Stomach smooth muscle (tissue), 2 donors: ENCODE measurements around the gene CENPP.

Experiments
- H3K27ac ChIP-seq: one replicate; pipeline ENCODE4 v1.7.0; 2013; ENCODE audit warnings: mild to moderate bottlenecking, low read length, inconsistent platforms
- H3K27me3 ChIP-seq, 2 donors: one replicate each; pipeline ENCODE4 v1.7.0; 2013; ENCODE audit warnings: low read length in 2 of 2; ENCODE audit not compliant: insufficient read depth in 2 of 2, control insufficient read depth in 1 of 2
- H3K36me3 ChIP-seq, 2 donors: one replicate each; pipeline ENCODE4 v1.7.0; 2013; ENCODE audit warnings: low read length in 2 of 2; ENCODE audit not compliant: control insufficient read depth in 2 of 2, insufficient read depth in 2 of 2
- H3K4me1 ChIP-seq: one replicate; pipeline ENCODE4 v1.7.0; 2013; ENCODE audit warnings: low read length; ENCODE audit not compliant: control insufficient read depth, insufficient read depth
- H3K4me3 ChIP-seq, 2 donors: one replicate each; pipeline ENCODE4 v1.7.0; 2013; ENCODE audit warnings: low read length in 2 of 2
- H3K9ac ChIP-seq, 2 donors: one replicate each; pipeline ENCODE4 v1.7.0; 2013; ENCODE audit warnings: low read length in 2 of 2, mild to moderate bottlenecking in 1 of 2
- H3K9me3 ChIP-seq, 2 donors: one replicate each; pipeline ENCODE4 v1.7.0; 2013; ENCODE audit warnings: low read length in 2 of 2; ENCODE audit not compliant: control insufficient read depth in 2 of 2
- donor health status: healthy.
- donor health status: Pancreatic carcinoma.

Gene CENPP

DNA sequence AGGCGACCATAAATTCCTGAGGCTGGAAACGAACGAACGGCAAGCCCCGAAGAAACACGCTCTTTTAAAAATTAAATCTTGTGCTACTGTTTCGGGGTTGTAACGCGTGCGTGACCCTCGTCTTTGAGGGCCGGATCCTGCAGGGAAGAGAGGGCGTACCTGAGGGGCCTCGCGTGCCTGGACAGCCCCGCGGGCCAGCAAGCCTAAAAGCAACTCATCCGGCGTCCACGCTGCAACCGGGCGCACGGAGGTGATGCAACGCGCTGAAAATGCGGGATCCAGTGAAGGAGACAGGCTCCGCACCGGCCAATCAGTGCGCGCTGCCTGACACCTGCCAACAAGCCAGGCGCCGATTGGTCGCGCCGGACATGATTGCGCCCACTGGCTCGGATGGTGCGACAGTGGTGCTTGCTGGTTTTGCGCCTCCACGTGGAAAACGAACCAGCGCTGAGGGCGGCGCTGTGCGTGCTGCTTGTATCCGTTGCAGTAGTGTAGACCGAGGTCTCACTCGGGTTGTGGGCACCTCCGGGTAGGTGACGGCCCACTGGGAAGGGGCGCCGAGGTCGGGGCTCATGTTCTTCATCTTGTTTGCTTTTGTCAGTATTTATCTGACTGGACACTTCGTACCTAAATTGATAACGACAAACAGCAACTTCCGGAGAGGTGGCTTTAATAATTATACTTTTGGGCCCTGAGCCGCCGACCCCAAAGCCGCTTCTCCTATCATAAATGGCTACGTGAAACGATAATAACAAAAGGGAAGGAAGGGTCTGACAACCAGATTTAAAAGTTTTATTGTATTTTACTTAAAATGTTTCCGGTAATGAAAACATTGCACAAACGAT, 32.1 kb upstream of the CENPP start, which contains the start of gene IARS1:
TSS of gene IARS1 (minus strand) at position 246 of the 845 bp plus-strand sequence. CDS start 4,278 bp downstream, outside the sequence.
- H3K27me3 ChIP-seq = no peaks in the 10 kb centered on the region
- H3K9ac ChIP-seq = peak within 1 kb of the TSS; percentile 78 to 80
- H3K27ac ChIP-seq = peak within 1 kb of the TSS; percentile 50
- peaks cover 11% of the 10 kb centered on the region for H3K4me1 ChIP-seq
- H3K4me3 ChIP-seq = peak within 1 kb of the TSS; percentile 78 to 93
- H3K36me3 ChIP-seq = peaks cover 10 to 16% of the 10 kb centered on the region in 2 donors
- H3K9me3 ChIP-seq = no peaks in the 10 kb centered on the region

DNA sequence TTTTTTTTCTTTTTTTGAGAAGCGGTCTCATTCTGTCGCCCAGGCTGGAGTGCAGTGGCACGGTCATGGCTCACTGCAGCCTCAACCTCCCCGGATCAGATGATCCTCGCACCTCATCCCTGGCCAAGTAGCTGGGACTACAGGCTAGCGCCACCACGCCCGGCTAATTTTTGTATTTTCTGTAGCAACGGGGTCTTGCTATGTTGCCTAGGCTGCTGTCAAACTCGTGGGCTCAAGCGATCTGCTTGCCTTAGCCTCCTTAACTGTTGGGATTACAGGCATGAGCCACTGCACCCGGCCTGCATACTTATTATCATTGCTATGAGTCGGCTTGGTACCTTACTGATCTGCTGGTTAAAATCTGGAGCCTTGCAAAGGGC, 31.5 kb upstream of the CENPP start:
- Histone ChIP-seq H3K36me3 (peaks cover 13 to 19% of the 10 kb centered on the region in 2 donors), H3K27me3 (no peaks in the 10 kb centered on the region), H3K4me1 (peaks cover 11% of the 10 kb centered on the region), H3K27ac (peak overlapping the region; percentile 50), H3K9ac (peak overlapping the region; percentile 66 to 78), H3K4me3 (peak overlapping the region; percentile 78 to 93), H3K9me3 (no peaks in the 10 kb centered on the region)

DNA sequence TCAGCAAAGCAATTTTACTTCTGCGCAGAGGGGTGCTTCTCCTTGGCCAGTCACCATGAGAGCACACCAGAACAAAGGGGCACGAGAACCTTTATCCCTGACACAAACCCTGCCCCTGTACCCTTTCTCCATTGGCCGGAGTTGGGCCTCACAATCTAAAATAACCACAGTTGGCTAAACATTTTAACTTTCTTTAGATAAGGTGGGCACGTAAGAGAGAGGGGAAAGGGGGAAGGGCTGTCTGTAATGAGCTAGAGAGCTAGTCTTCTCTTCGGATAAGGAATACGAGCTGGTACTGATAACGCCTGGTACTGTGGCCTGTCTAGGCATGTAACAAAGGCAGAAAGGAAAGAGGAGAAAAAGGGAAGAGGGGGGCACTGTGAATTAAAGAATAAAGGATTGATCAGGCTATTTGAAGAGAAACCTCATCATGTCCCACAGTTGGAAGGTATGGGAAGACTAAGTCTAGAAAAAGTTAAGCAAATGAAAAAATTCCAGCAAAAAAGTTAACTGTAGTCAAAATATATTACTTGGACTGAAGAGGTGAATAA, 30.4 kb upstream of the CENPP start:
- Histone ChIP-seq H3K36me3 (peaks cover 13 to 19% of the 10 kb centered on the region in 2 donors), H3K27ac (no peak overlapping the region), H3K9me3 (no peaks in the 10 kb centered on the region), H3K4me1 (peaks cover 11% of the 10 kb centered on the region), H3K27me3 (no peaks in the 10 kb centered on the region), H3K4me3 (no peak overlapping the region), H3K9ac (no peak overlapping the region)

DNA sequence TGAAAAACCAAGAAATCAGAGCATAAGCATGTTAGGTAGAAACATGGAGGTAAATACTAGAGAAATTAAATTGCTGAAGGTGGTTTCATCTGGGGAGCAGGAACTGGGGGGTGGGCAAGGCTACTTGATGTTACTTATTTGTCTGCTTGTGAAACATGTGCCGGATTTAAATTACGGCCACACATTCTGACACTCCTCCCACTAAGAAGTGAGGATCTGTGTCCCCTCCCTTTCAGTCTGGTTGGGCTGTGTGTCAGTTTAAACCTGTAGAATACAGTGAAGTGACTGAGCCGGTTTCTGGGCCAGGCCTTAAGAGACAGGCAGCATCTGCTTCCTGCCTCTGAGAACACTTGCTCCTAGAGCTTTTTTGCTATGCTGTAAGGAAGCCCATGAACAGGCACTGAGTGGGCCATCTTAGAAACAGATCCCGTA, 29.9 kb upstream of the CENPP start:
- H3K27me3 ChIP-seq = no peaks in the 10 kb centered on the region
- H3K4me3 ChIP-seq = no peak overlapping the region
- no peak overlapping the region for H3K9ac ChIP-seq
- no peak overlapping the region for H3K27ac ChIP-seq
- no peaks in the 10 kb centered on the region for H3K9me3 ChIP-seq
- H3K36me3 ChIP-seq = peaks cover 17 to 21% of the 10 kb centered on the region in 2 donors
- peaks cover 11% of the 10 kb centered on the region for H3K4me1 ChIP-seq

DNA sequence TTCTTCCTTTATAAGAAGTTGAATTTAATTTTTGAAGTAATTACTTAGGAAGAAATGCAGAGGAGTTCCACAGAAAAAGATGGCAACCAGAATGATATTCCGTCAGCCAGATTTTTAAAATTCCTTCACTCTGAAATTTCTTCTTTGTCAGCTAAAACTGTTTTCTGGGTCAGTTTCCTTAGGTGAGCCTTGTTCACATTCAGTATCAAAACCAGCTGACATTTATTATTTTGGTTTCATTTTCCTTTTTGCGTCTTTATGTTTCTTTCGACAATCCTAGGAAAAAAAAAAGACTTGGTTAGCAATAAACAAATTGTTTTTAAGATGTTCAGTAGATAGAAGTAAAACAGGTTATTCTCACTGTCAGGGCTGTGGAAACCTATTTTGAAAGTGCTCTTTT, 28.1 kb upstream of the CENPP start:
- H3K27ac ChIP-seq = no peak overlapping the region
- peaks cover 6% of the 10 kb centered on the region for H3K4me1 ChIP-seq
- peaks cover 24 to 27% of the 10 kb centered on the region in 2 donors for H3K36me3 ChIP-seq
- H3K9ac ChIP-seq = no peak overlapping the region
- no peak overlapping the region for H3K4me3 ChIP-seq
- H3K27me3 ChIP-seq = no peaks in the 10 kb centered on the region
- no peaks in the 10 kb centered on the region for H3K9me3 ChIP-seq

DNA sequence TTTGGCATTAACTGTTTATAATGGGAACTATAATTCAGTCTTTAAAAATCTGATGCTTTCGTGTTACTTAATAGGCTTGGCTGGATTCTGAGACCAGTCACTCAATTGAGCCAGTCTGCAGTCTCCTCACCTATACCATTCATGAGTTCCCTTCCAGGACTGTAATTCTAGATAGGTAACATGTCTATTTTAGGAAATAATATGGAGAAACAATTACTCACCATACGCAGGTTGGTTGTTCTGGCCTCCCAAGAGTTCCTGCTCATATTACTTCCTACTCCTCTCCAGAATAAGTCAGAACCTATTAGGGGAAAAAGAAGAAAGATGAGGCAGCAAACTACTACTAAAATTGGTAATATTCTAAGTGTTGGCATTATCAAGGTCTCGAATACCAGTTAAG, 27.7 kb upstream of the CENPP start:
- Histone ChIP-seq H3K27ac (no peak overlapping the region), H3K36me3 (peaks cover 24 to 30% of the 10 kb centered on the region in 2 donors), H3K9ac (no peak overlapping the region), H3K27me3 (no peaks in the 10 kb centered on the region), H3K4me3 (no peak overlapping the region), H3K9me3 (no peaks in the 10 kb centered on the region), H3K4me1 (peaks cover 6% of the 10 kb centered on the region)

DNA sequence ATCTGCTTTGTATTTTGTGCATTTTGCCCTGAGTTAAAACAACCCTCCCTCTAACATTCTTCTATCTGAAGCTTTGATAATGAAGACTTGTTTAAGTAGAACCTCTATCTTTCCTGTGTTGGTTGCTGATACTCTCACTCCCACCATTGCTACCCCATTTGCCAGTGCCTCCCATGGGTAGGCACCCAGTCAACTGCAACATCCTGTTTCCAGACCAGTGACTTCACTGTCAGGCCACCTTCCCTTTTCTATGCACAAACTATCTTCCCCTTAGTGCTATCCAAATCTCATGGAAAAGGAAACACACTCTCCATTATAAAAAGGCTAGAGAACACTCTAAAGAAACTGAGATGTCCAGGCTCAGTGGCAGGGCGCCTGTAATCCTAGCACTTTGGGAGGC, 26.6 kb upstream of the CENPP start:
- Histone ChIP-seq H3K27ac (no peak overlapping the region), H3K4me1 (peaks cover 6% of the 10 kb centered on the region), H3K4me3 (no peak overlapping the region), H3K36me3 (peaks cover 28 to 38% of the 10 kb centered on the region in 2 donors), H3K9me3 (no peaks in the 10 kb centered on the region), H3K27me3 (no peaks in the 10 kb centered on the region), H3K9ac (no peak overlapping the region)

DNA sequence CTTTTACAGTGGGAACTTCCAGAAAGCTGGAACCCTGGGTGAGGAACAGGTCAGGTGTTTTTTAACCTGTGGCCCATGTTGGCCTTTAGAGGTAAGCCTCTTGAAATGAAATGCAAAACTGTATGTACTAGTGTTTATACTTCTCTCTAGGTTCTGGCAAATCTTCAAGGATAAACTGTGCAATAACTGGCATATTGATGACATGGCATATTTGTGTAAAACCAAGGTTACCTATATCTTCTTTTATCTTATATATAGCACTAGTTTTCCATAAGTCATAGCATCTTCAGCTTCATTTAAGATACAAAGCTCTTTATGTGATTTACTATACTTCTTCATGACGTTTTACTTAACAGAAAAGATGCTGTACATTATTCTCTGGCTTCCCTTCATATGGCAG, 24.8 kb upstream of the CENPP start:
- no peak overlapping the region for H3K4me3 ChIP-seq
- H3K36me3 ChIP-seq = peaks cover 38 to 54% of the 10 kb centered on the region in 2 donors

DNA sequence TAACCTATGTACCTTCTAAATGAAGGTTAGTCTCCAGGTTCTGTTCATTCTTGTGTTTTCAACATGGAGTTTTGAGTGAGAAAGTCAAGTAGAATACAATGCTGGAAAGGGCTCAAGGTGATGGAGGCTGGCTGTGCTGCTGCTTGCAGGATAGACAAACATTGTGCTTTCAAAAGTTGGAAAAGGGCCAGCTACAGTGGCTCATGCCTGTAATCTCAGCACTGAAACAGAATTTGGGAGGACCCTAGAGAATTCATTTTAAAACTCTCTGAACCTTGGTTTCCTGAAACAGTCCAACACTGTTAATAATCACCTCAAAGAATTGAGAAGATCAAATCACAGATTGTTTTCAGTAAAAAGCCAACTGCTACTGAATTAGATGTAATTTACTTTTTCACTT, 16.9 kb upstream of the CENPP start:
- no peaks in the 10 kb centered on the region for H3K4me1 ChIP-seq
- H3K9ac ChIP-seq = no peak overlapping the region
- H3K9me3 ChIP-seq = no peaks in the 10 kb centered on the region
- H3K36me3 ChIP-seq = peaks cover 45 to 57% of the 10 kb centered on the region in 2 donors
- H3K4me3 ChIP-seq = no peak overlapping the region
- no peaks in the 10 kb centered on the region for H3K27me3 ChIP-seq
- H3K27ac ChIP-seq = no peak overlapping the region

More for the DNA sequence above, 24.8 kb upstream of the CENPP start:
- Histone ChIP-seq H3K4me1 (no peaks in the 10 kb centered on the region), H3K27ac (no peak overlapping the region), H3K9ac (no peak overlapping the region), H3K9me3 (no peaks in the 10 kb centered on the region), H3K27me3 (no peaks in the 10 kb centered on the region)

DNA sequence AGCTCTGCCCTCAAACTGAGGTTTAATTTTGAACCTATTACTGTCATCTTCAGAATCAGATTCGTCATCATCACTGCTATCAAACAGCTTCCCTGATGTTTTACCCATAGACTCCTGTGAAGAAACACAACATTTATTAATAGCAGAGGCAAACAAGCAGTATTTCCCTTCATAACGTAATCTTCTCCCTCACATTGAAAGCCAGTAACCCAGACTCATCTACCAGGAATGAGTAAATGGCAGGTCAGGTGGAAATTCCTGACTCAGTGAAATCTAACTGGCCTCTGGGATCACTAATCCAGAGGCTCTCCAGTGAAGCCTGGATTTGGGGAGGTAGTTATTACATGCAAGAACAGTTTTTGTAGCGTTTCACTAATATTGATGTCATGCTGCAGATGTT, 15.2 kb upstream of the CENPP start:
- no peak overlapping the region for H3K27ac ChIP-seq

More for the DNA sequence above, 15.2 kb upstream of the CENPP start:
- no peaks in the 10 kb centered on the region for H3K27me3 ChIP-seq
- no peaks in the 10 kb centered on the region for H3K4me1 ChIP-seq
- H3K9ac ChIP-seq = no peak overlapping the region
- peaks cover 43 to 50% of the 10 kb centered on the region in 2 donors for H3K36me3 ChIP-seq
- no peaks in the 10 kb centered on the region for H3K9me3 ChIP-seq
- H3K4me3 ChIP-seq = no peak overlapping the region
